HG03159 (cell line): ENCODE results near the gene DCC.

Experiments used
- ATAC-seq: cut with Tn5 transposase; IDR thresholded peaks from one replicate; pipeline ENCODE4 v1.9.1; 2021; ENCODE audit warnings: mild to moderate bottlenecking, moderate library complexity; ENCODE audit not compliant: unreplicated experiment

DCC gene

GRCh38 chr18:52750995-52751394 is 411.0 kb downstream of the DCC start:
- no peak for ATAC-seq

GRCh38 chr18:52764316-52764715 is 424.3 kb downstream of the DCC start:
- ATAC-seq: no peak

- no peak for ATAC-seq
Observed at GRCh38 chr18:52766002-52766545, 426.1 kb downstream of the DCC start.

- ATAC-seq: no peak
Observed at GRCh38 chr18:52781113-52781512, 441.1 kb downstream of the DCC start.

- ATAC-seq: no peak
Observed at GRCh38 chr18:52791321-52791720, 451.3 kb downstream of the DCC start.

- no peak for ATAC-seq
Observed at GRCh38 chr18:52812834-52813233, 472.8 kb downstream of the DCC start.

GRCh38 chr18:52813635-52814416 is 473.8 kb downstream of the DCC start:
- no peak for ATAC-seq

GRCh38 chr18:52815651-52816050 is 475.7 kb downstream of the DCC start:
- no peak for ATAC-seq

GRCh38 chr18:52816121-52816520 is 476.1 kb downstream of the DCC start:
- ATAC-seq: no peak

GRCh38 chr18:52822160-52822559 is 482.2 kb downstream of the DCC start:
- no peak for ATAC-seq

GRCh38 chr18:52824126-52824525 is 484.1 kb downstream of the DCC start:
- ATAC-seq: no peak

- ATAC-seq: no peak
Observed at GRCh38 chr18:52826994-52827393, 487.0 kb downstream of the DCC start.

GRCh38 chr18:52829320-52829719 is 489.3 kb downstream of the DCC start:
- no peak for ATAC-seq

- ATAC-seq: no peak
Observed at GRCh38 chr18:52829876-52830405, 489.9 kb downstream of the DCC start.

GRCh38 chr18:52844323-52844722 is 504.3 kb downstream of the DCC start:
- ATAC-seq: no peak

GRCh38 chr18:52845036-52845435 is 505.0 kb downstream of the DCC start:
- ATAC-seq: no peak

- no peak for ATAC-seq
Observed at GRCh38 chr18:52850031-52850560, 510.1 kb downstream of the DCC start.

- no peak for ATAC-seq
Observed at GRCh38 chr18:52861558-52861957, 521.6 kb downstream of the DCC start.

GRCh38 chr18:52869349-52869923 is 529.4 kb downstream of the DCC start:
- no peak for ATAC-seq

GRCh38 chr18:52869942-52870907 is 530.2 kb downstream of the DCC start:
- ATAC-seq: no peak

GRCh38 chr18:52874774-52875173 is 534.8 kb downstream of the DCC start:
- ATAC-seq: no peak
